Esophagus (tissue), 2 donors: ENCODE results near the gene AGAP1. TPM values are rescaled to one million over a fixed set of nuclear protein-coding genes. Genes with fewer than 3 reads are reported as not detected.

ENCODE experiments used
- H3K27ac ChIP-seq, 2 donors: one replicate each; pipeline ENCODE4 v1.5.1; 2013; ENCODE audit warnings: low read depth in 2 of 2, mild to moderate bottlenecking in 2 of 2, inconsistent platforms in 1 of 2, low read length in 1 of 2, moderate library complexity in 1 of 2
- H3K27me3 ChIP-seq, 2 donors: one replicate each; pipeline ENCODE4 v1.6.1; 2013; ENCODE audit warnings: low read length in 2 of 2, control low read depth in 1 of 2, mild to moderate bottlenecking in 1 of 2; ENCODE audit not compliant: insufficient read depth in 2 of 2, control insufficient read depth in 1 of 2
- H3K36me3 ChIP-seq, 2 donors: one replicate each; pipeline ENCODE4 v1.6.1; 2013; ENCODE audit warnings: low read length in 1 of 2; ENCODE audit not compliant: control insufficient read depth in 2 of 2, insufficient read depth in 2 of 2
- H3K4me1 ChIP-seq, 2 donors: one replicate each; pipeline ENCODE4 v1.6.1; 2013; ENCODE audit warnings: low read length in 1 of 2; ENCODE audit not compliant: control insufficient read depth in 2 of 2, insufficient read depth in 2 of 2
- H3K4me3 ChIP-seq, 2 donors: one replicate each; pipeline ENCODE4 v1.5.1; 2013; ENCODE audit warnings: low read length in 2 of 2, mild to moderate bottlenecking in 2 of 2, low read depth in 1 of 2, moderate library complexity in 1 of 2
- H3K9me3 ChIP-seq, 2 donors: one replicate each; pipeline ENCODE4 v1.6.1; 2013; ENCODE audit warnings: mild to moderate bottlenecking in 2 of 2, low read depth in 1 of 2, low read length in 1 of 2, moderate library complexity in 1 of 2; ENCODE audit not compliant: control insufficient read depth in 2 of 2, insufficient read depth in 1 of 2
- WGBS, 2 donors: extraction: QIAGEN DNeasy Blood & Tissue Kit; methylation state at CpG; one replicate each; pipeline ENCODE4 v1.1.7; 2013; 5-methylcytosine and 5-hydroxymethylcytosine counted together
- polyA plus RNA-seq, 2 donors: library from polyadenylated mRNA; stranded (reverse); fragments of 200-250 nt; gene quantifications; one replicate each; pipeline ENCODE4 v1.2.3, GENCODE V29; 2013
- donor health status: healthy with polysubstance abuse.
- donor health status: Bipolar disorder and iron deficiency.

Gene AGAP1
- polyA plus RNA-seq, 2 donors, result 4.9 TPM

GRCh38 chr2:235842941-235843340 is 349.1 kb downstream of the AGAP1 start:
- no peak overlapping the region for H3K27ac ChIP-seq
- no peaks in the 10 kb centered on the region for H3K27me3 ChIP-seq
- H3K9me3 ChIP-seq, result no peaks in the 10 kb centered on the region
- no peak overlapping the region for H3K4me3 ChIP-seq
- 94 to 98% methylated on average over 13 of the region's 13 CpGs for WGBS, 2 donors
- no peaks in the 10 kb centered on the region for H3K36me3 ChIP-seq
- no peaks in the 10 kb centered on the region for H3K4me1 ChIP-seq

GRCh38 chr2:235843591-235844395 is 349.9 kb downstream of the AGAP1 start:
- no peak overlapping the region for H3K27ac ChIP-seq
- WGBS, 2 donors, result 88 to 89% methylated on average over 12 of the region's 12 CpGs
- H3K4me3 ChIP-seq, result no peak overlapping the region
- H3K27me3 ChIP-seq, result no peaks in the 10 kb centered on the region
- no peaks in the 10 kb centered on the region for H3K9me3 ChIP-seq
- no peaks in the 10 kb centered on the region for H3K4me1 ChIP-seq
- H3K36me3 ChIP-seq, result no peaks in the 10 kb centered on the region

DNA sequence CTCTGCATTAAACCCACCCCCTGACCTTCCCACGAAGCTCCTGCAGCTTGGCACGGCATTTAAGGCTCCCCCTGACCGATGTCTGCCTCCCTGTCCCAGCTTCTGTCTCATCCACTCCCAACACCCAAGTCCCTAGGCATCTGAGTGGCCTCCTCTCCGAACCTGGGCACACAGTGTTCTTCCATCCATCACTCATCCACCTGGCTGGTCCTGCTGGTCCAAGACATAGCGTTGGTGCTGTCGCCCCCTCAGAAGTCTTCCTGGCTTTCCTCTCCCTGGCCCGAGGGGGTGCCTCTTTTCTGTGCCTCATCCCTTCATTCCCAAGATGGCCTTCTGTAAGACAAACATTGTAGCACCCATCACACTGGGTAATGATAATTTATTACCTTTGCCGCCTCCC is 350.7 kb downstream of the AGAP1 start:
- Histone ChIP-seq H3K4me1 (peaks cover 0 to 2% of the 10 kb centered on the region in 2 donors), H3K4me3 (no peak overlapping the region), H3K27ac (no peak overlapping the region), H3K9me3 (no peaks in the 10 kb centered on the region), H3K27me3 (no peaks in the 10 kb centered on the region), H3K36me3 (no peaks in the 10 kb centered on the region)
- 91 to 95% methylated on average over 8 of the region's 8 CpGs for WGBS, 2 donors

- Histone ChIP-seq H3K4me1 (peaks cover 0 to 2% of the 10 kb centered on the region in 2 donors), H3K36me3 (no peaks in the 10 kb centered on the region), H3K27me3 (no peaks in the 10 kb centered on the region), H3K4me3 (no peak overlapping the region), H3K9me3 (no peaks in the 10 kb centered on the region), H3K27ac (no peak overlapping the region)
- 72 to 78% methylated on average over 6 of the region's 6 CpGs for WGBS, 2 donors
Measured at GRCh38 chr2:235845245-235845644, 351.4 kb downstream of the AGAP1 start.

DNA sequence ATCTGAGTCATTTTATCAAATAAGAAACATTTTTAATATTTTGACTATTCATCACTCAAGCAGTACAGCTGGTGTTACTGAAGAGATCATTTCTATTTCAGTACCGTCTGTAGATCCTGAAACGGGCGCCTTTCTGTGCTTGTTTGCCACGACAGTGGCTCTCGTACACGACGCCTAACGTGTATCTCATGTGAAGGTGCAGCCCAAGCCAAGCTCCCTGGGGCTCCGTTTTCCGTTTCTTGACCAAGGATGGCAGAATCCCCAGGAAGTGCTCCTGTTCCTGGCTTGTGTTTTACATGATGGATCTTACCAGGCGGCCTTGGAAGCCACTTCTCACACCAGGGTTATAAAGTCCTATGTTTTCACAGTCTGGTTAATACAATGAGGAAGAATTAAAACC is 353.7 kb downstream of the AGAP1 start:
- H3K27ac ChIP-seq, result no peak overlapping the region
- H3K36me3 ChIP-seq, result no peaks in the 10 kb centered on the region
- H3K4me1 ChIP-seq, result peaks cover 0 to 2% of the 10 kb centered on the region in 2 donors
- no peaks in the 10 kb centered on the region for H3K27me3 ChIP-seq
- H3K4me3 ChIP-seq, result no peak overlapping the region
- H3K9me3 ChIP-seq, result no peaks in the 10 kb centered on the region
- 95 to 96% methylated on average over 11 of the region's 11 CpGs for WGBS, 2 donors

DNA sequence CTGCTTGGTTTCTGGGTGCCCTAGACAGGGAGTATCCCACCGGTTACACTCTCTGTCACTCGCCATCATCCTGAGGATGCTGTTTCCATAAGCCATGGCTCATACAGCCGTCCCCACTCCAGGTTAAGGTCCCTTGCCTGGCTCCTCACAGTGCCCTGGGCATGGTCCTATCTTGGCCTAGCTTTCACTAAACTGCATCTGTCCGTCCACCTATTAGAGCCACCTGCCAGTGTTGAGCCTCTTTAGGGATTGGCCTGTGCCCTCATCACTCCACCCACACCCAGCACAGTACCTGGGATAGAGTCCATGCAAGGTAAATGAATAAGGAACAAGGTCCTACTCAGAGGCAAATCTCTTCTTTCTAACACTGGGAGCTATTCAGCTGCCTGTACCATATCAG is 354.2 kb downstream of the AGAP1 start:
- peaks cover 0 to 2% of the 10 kb centered on the region in 2 donors for H3K4me1 ChIP-seq
- no peak overlapping the region for H3K4me3 ChIP-seq
- H3K36me3 ChIP-seq, result no peaks in the 10 kb centered on the region
- H3K9me3 ChIP-seq, result no peaks in the 10 kb centered on the region
- H3K27me3 ChIP-seq, result no peaks in the 10 kb centered on the region
- no peak overlapping the region for H3K27ac ChIP-seq
- WGBS, 2 donors, result 87 to 91% methylated on average over 4 of the region's 4 CpGs

DNA sequence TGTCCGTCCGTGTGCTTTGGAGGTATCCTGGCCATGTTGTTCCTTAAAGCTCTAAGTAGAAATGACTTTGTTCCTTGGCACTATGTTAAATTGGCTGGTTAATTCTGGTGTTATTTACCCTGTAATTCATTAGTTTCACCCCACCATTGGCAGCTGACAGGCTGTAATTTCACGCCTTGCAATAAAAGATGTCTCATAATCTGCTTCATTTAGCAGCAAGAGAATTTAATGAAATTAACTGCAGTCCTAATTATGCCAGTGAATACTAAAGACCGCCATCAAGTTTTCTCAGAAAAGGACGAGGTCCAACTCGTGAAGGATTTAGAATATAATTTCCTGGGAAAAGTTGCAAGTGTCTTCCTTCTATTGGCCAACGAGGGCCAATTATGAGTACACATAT is 355.1 kb downstream of the AGAP1 start:
- H3K36me3 ChIP-seq, result no peaks in the 10 kb centered on the region
- WGBS, 2 donors, result 91 to 92% methylated on average over 7 of the region's 7 CpGs
- H3K9me3 ChIP-seq, result no peaks in the 10 kb centered on the region
- H3K27ac ChIP-seq, result no peak overlapping the region
- H3K27me3 ChIP-seq, result no peaks in the 10 kb centered on the region
- H3K4me3 ChIP-seq, result no peak overlapping the region
- H3K4me1 ChIP-seq, result peaks cover 0 to 2% of the 10 kb centered on the region in 2 donors

- 92 to 94% methylated on average over 10 of the region's 10 CpGs for WGBS, 2 donors
- Histone ChIP-seq H3K36me3 (no peaks in the 10 kb centered on the region), H3K27ac (no peak overlapping the region), H3K4me3 (no peak overlapping the region), H3K27me3 (no peaks in the 10 kb centered on the region), H3K4me1 (peaks cover 2% of the 10 kb centered on the region in 2 donors), H3K9me3 (no peaks in the 10 kb centered on the region)
Measured at GRCh38 chr2:235849489-235849888, 355.6 kb downstream of the AGAP1 start.

GRCh38 chr2:235850289-235850688 is 356.4 kb downstream of the AGAP1 start:
- Histone ChIP-seq H3K4me3 (no peak overlapping the region), H3K27ac (no peak overlapping the region), H3K36me3 (no peaks in the 10 kb centered on the region), H3K4me1 (peaks cover 2% of the 10 kb centered on the region in 2 donors), H3K27me3 (no peaks in the 10 kb centered on the region), H3K9me3 (no peaks in the 10 kb centered on the region)
- WGBS, 2 donors, result 79 to 84% methylated on average over 5 of the region's 5 CpGs
